Muscle layer of colon (tissue), 2 donors: ENCODE data around the gene IGFBP4.

Experiments
- H3K27ac ChIP-seq: one replicate; pipeline ENCODE4 v1.7.0; 2013; ENCODE audit warnings: low read depth, mild to moderate bottlenecking, low read length, moderate library complexity
- H3K27me3 ChIP-seq, 2 donors: one replicate each; pipeline ENCODE4 v1.7.0; 2013; ENCODE audit warnings: low read length in 2 of 2, mild to moderate bottlenecking in 2 of 2; ENCODE audit not compliant: insufficient read depth in 2 of 2, control insufficient read depth in 1 of 2
- H3K36me3 ChIP-seq: one replicate; pipeline ENCODE4 v1.7.0; 2013; ENCODE audit warnings: mild to moderate bottlenecking, low read length; ENCODE audit not compliant: insufficient read depth
- H3K4me1 ChIP-seq: one replicate; pipeline ENCODE4 v1.7.0; 2013; ENCODE audit warnings: mild to moderate bottlenecking, low read length; ENCODE audit not compliant: insufficient read depth
- H3K4me3 ChIP-seq, 2 donors: one replicate each; pipeline ENCODE4 v1.7.0; 2013; ENCODE audit warnings: low read length in 2 of 2, low read depth in 1 of 2, mild to moderate bottlenecking in 1 of 2, moderate library complexity in 1 of 2
- H3K9ac ChIP-seq: one replicate; pipeline ENCODE4 v1.7.0; 2013; ENCODE audit warnings: low read length
- H3K9me3 ChIP-seq: one replicate; pipeline ENCODE4 v1.7.0; 2013; ENCODE audit warnings: mild to moderate bottlenecking, low read length
- donor health status: abdominal sarcoma.
- donor health status: Adenocarcinoma of cecum.

Gene IGFBP4

DNA sequence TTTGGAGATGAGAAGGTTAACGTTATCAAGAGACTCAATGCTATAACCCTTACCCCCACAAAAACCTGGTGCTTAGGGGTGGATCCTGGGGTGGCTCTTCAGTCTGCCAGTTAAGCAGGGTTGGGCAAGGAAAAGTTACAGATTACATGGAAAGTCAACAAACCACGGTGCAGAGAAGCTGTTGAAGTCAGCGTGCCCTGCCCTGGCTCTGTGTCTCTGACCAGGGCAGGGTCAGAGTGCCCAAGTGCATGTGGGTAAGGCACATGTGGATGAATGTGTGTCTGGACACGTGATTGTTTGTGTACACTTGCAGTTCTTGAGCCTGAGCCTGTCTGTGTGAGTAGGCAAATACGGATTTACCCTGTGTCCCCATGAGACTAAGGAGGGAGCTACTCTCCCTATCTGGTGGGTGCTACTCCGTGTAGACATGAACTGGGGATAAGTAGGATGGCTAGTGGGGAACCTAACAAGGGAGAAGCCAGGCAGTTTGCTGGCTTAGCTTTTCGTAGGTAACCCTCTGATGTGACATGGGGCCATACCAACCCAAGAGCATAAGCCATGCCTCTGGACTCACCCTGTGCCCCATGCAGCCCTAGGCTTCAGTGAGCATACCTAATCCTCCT, 5.5 kb downstream of the IGFBP4 start:
- no peaks in the 10 kb centered on the region for H3K9me3 ChIP-seq
- peak overlapping the region; percentile 98 for H3K27ac ChIP-seq
- peaks cover 33% of the 10 kb centered on the region for H3K36me3 ChIP-seq
- peak overlapping the region; percentile 60 for H3K9ac ChIP-seq
- no peaks in the 10 kb centered on the region for H3K27me3 ChIP-seq
- peaks cover 82% of the 10 kb centered on the region for H3K4me1 ChIP-seq
- H3K4me3 ChIP-seq: peak overlapping the region; percentile 7 to 77

DNA sequence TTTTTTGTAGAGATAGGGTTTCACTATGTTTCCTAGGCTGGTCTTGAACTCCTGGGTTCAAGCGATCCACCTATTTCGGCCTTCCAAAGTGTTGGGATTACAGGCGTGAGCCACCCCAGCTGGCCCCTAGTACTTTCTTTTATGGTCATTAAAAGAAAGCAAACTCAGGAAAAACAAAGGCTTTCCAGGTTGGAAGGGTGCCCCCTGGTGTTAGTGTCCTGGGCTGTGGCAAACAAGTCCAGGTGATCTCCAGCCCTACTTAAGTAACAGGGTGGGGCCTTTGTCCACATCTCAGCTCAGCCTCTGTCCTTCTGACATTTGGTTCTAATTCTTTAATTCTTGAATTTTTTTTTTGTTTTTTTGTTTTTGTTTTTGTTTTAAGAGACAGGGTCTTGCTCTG, 6.9 kb downstream of the IGFBP4 start:
- H3K4me1 ChIP-seq: peaks cover 89% of the 10 kb centered on the region
- H3K27ac ChIP-seq: peak overlapping the region; percentile 92
- peak overlapping the region in 1 of 2 donors; percentile 19 for H3K4me3 ChIP-seq
- H3K36me3 ChIP-seq: peaks cover 46% of the 10 kb centered on the region
- H3K9me3 ChIP-seq: no peaks in the 10 kb centered on the region
- no peak overlapping the region for H3K9ac ChIP-seq
- no peaks in the 10 kb centered on the region for H3K27me3 ChIP-seq

DNA sequence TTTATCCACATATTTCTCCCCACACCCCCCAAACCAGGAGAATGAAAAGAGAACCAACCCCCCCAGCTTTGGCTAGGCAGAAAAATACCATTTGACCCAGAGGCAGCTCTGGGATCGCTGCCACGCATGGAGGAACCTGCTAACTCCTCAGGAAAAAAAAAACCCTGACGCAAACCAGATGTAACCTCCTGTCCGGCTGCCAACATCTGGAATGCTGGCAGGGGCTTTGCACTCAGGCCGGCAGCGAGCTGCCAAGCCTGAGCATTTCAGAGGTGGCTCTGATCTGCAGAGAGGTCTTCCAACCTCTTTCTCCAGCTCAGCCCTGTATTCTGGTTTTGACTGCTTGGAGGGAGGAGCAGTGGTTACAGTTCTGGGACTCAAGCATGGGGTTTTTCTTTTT, 8.2 kb downstream of the IGFBP4 start:
- Histone ChIP-seq H3K27me3 (no peaks in the 10 kb centered on the region), H3K4me3 (peak overlapping the region in 1 of 2 donors; percentile 42), H3K27ac (peak overlapping the region; percentile 92), H3K9ac (peak overlapping the region; percentile 29), H3K4me1 (peaks cover 87% of the 10 kb centered on the region), H3K36me3 (peaks cover 58% of the 10 kb centered on the region), H3K9me3 (no peaks in the 10 kb centered on the region)

DNA sequence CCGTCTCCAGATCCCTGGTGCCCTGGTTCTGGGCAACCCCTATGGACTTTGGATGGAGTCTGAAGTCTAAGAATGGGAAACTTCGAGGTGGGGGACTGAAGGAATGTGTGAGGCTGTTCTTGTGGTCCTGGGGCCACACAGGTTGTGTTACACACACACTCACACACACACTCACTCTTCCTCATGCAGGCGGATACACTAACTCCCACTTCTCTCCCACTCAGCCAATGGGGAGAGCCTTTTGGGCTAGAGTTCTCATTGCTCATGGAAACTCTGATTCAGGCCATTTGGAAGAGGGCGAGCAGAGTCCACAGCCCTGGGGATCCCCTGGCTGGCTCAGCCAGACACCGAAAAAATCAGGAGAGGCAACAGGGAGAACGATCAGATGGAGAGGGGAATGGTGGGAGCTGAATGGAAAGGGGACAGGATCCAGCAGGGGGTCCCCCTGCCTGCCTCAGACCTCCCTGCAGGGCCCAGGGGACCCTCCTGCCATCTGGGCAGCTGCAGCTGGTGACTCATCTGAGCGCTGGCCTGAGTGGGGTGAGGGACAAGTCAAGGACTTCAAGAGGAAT, 9.1 kb downstream of the IGFBP4 start:
- Histone ChIP-seq H3K27ac (peak overlapping the region; percentile 92), H3K4me3 (peak overlapping the region; percentile 3 to 12), H3K9me3 (no peaks in the 10 kb centered on the region), H3K9ac (no peak overlapping the region), H3K4me1 (peaks cover 87% of the 10 kb centered on the region), H3K36me3 (peaks cover 60% of the 10 kb centered on the region), H3K27me3 (no peaks in the 10 kb centered on the region)

DNA sequence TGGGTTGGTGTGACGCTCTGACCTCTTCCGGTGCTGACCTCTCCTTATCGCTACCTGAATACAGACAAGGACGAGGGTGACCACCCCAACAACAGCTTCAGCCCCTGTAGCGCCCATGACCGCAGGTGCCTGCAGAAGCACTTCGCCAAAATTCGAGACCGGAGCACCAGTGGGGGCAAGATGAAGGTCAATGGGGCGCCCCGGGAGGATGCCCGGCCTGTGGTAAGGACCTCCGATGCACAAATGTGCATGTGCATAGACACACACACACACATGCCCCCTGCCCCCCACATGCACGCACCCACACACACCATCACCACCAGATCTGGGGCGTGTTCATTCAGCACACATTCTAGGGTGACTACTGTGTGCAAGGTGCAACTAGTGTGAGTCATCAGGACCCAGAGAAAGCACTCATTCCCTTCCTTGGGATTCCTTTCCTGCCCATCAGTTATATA, 9.7 kb downstream of the IGFBP4 start:
- H3K4me3 ChIP-seq: peak overlapping the region in 1 of 2 donors; percentile 12
- peaks cover 63% of the 10 kb centered on the region for H3K36me3 ChIP-seq
- H3K4me1 ChIP-seq: peaks cover 87% of the 10 kb centered on the region
- H3K27ac ChIP-seq: peak overlapping the region; percentile 92
- H3K9me3 ChIP-seq: no peaks in the 10 kb centered on the region
- no peak overlapping the region for H3K9ac ChIP-seq
- no peaks in the 10 kb centered on the region for H3K27me3 ChIP-seq

DNA sequence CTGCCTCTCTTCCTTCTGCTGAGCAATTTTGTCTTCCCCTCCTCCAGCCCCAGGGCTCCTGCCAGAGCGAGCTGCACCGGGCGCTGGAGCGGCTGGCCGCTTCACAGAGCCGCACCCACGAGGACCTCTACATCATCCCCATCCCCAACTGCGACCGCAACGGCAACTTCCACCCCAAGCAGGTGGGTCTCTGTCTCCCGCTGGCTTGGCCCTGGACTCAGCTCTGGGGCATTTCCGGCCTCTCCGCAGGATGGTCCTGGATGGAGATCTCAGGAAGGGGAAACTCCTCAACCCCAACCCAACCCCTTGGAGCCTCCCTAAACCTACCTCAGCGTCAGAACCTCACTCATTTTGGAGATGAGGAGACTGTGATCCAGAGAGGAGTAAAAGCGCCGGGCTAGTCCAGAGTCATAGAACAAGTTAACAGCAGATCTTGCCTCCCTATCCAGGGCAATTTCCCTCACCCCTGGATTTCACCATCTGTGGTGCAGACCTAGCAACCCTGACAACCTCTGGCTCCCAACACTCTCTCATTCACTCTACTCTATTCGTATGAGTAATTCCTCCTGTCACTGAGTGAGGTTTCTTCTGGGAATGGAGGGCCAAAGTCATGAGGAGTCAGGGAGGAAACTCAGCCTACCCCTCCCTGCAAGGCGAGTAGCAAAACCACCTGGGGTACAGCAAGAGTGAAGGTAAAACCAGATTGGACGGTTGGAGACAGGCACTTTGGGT, 10.8 kb downstream of the IGFBP4 start:
- no peak overlapping the region for H3K9ac ChIP-seq
- no peaks in the 10 kb centered on the region for H3K9me3 ChIP-seq
- no peaks in the 10 kb centered on the region for H3K27me3 ChIP-seq
- H3K27ac ChIP-seq: peak overlapping the region; percentile 92
- H3K36me3 ChIP-seq: peaks cover 56% of the 10 kb centered on the region
- H3K4me1 ChIP-seq: peaks cover 87% of the 10 kb centered on the region
- H3K4me3 ChIP-seq: no peak overlapping the region

DNA sequence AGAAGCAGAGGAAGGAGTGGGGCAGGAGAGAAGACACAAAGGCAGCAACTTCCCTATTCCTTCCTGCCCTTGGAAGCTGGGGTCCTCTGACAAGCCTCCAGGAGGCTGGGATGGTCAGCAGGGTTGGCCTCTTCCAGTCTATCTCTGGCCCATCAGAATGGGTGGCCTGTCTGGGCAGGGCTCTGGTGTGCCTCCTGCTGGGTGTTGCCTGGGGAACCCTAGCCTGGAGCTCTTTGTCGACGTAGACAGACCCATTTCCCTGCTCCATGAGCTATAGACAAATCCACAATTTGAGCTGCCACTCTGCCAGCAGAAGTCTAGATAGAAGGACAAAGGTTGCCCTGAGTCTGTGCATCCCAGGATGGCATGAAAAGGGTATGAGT, 11.4 kb downstream of the IGFBP4 start:
- H3K27ac ChIP-seq: peak overlapping the region; percentile 92
- H3K9ac ChIP-seq: no peak overlapping the region
- no peaks in the 10 kb centered on the region for H3K9me3 ChIP-seq
- no peaks in the 10 kb centered on the region for H3K27me3 ChIP-seq
- H3K4me1 ChIP-seq: peaks cover 88% of the 10 kb centered on the region
- H3K4me3 ChIP-seq: no peak overlapping the region
- peaks cover 56% of the 10 kb centered on the region for H3K36me3 ChIP-seq

DNA sequence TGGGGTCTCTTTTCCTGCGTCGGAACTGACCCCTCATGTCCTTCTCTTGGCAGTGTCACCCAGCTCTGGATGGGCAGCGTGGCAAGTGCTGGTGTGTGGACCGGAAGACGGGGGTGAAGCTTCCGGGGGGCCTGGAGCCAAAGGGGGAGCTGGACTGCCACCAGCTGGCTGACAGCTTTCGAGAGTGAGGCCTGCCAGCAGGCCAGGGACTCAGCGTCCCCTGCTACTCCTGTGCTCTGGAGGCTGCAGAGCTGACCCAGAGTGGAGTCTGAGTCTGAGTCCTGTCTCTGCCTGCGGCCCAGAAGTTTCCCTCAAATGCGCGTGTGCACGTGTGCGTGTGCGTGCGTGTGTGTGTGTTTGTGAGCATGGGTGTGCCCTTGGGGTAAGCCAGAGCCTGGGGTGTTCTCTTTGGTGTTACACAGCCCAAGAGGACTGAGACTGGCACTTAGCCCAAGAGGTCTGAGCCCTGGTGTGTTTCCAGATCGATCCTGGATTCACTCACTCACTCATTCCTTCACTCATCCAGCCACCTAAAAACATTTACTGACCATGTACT, 13.2 kb downstream of the IGFBP4 start:
- Histone ChIP-seq H3K4me1 (peaks cover 87% of the 10 kb centered on the region), H3K9me3 (no peaks in the 10 kb centered on the region), H3K4me3 (peak overlapping the region in 1 of 2 donors; percentile 15), H3K36me3 (peaks cover 56% of the 10 kb centered on the region), H3K27ac (peak overlapping the region; percentile 67), H3K9ac (no peak overlapping the region), H3K27me3 (no peaks in the 10 kb centered on the region)

DNA sequence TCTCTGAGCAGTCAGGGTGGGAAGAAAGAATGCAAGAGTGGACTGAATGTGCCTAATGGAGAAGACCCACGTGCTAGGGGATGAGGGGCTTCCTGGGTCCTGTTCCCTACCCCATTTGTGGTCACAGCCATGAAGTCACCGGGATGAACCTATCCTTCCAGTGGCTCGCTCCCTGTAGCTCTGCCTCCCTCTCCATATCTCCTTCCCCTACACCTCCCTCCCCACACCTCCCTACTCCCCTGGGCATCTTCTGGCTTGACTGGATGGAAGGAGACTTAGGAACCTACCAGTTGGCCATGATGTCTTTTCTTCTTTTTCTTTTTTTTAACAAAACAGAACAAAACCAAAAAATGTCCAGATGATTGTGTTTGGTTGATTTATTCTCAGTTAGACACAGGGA, 14.1 kb downstream of the IGFBP4 start:
- H3K4me3 ChIP-seq: no peak overlapping the region
- peaks cover 51% of the 10 kb centered on the region for H3K36me3 ChIP-seq
- no peaks in the 10 kb centered on the region for H3K27me3 ChIP-seq
- H3K27ac ChIP-seq: peak overlapping the region; percentile 67
- H3K9me3 ChIP-seq: no peaks in the 10 kb centered on the region
- no peak overlapping the region for H3K9ac ChIP-seq
- H3K4me1 ChIP-seq: peaks cover 87% of the 10 kb centered on the region

DNA sequence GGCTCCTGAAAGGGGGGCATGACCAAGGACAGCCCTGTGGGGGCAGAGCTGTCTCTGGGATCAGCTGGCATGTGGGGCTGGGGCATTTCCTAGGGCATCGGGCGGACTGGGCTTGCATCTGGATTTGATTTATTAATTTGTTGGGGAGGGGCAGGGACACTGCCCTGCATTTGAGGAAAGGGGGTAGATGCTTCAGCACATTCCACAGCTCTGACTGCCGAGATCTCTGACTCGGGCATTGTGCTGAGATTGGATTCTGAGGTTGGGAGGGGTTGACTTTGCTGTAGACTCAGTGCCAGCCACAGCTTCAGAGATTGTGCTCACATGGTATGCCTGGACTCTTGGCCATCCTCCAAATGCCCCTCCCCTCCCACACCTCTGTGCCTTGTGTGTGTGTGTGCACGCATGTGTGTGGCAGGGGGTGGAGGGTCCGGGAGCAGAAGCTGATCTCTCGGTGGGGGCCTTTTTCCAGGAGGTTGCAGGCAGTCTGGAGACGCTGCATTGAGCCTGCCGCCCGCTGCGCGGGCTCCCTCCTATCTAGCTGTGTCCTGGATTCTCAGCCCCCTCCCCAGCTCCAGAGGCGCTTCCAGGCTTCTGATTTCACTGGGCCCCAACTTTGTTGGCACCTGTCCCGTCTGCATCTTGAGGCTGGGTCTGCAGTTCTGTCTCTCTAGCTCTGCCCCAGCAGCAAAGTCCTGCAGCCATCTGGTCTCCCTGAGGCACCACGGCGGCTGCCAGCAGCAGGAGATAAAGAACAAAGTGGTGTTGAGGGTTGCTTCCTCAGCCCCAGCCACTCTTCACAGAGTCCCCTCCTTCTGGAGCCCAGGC, 14.9 kb downstream of the IGFBP4 start:
- Histone ChIP-seq H3K4me1 (peaks cover 87% of the 10 kb centered on the region), H3K4me3 (no peak overlapping the region), H3K36me3 (peaks cover 42% of the 10 kb centered on the region), H3K9ac (no peak overlapping the region), H3K27me3 (no peaks in the 10 kb centered on the region), H3K27ac (peak overlapping the region; percentile 67), H3K9me3 (no peaks in the 10 kb centered on the region)
